Lung (tissue), 12 donors: ENCODE results near the gene TLR1. TPM values are rescaled to one million over a fixed set of nuclear protein-coding genes. Genes with fewer than 3 reads are reported as not detected.

Source experiments
- ATAC-seq: fragments of 200-7000 bp; cut with Tn5 transposase; one replicate; pipeline ENCODE4 v1.9.1; 2020; ENCODE audit warnings: moderate number of reproducible peaks; ENCODE audit not compliant: insufficient read depth, low FRiP score
- DNase-seq, 3 donors: peaks; one replicate each; pipeline ENCODE4 v3.0.0-alpha.2; 2013 to 2017
- H3K27ac ChIP-seq, 2 donors: one replicate each; pipeline ENCODE4 v1.5.1; 2013; ENCODE audit warnings: mild to moderate bottlenecking in 2 of 2, moderate library complexity in 2 of 2, control low read depth in 1 of 2, inconsistent platforms in 1 of 2, low read depth in 1 of 2, low read length in 1 of 2
- H3K27me3 ChIP-seq, 3 donors: one replicate each; pipeline ENCODE4 v1.5.1; 2013; ENCODE audit warnings: low read length in 2 of 3; ENCODE audit not compliant: control insufficient read depth in 3 of 3, insufficient read depth in 3 of 3
- H3K36me3 ChIP-seq, 4 donors: one replicate each; pipeline ENCODE4 v1.5.1; 2013; ENCODE audit warnings: low read length in 4 of 4, mild to moderate bottlenecking in 1 of 4, moderate library complexity in 1 of 4; ENCODE audit not compliant: control insufficient read depth in 4 of 4, insufficient read depth in 4 of 4
- H3K4me1 ChIP-seq, 5 donors: one replicate each; pipeline ENCODE4 v1.5.1; 2013; ENCODE audit warnings: low read length in 5 of 5, mild to moderate bottlenecking in 2 of 5, moderate library complexity in 1 of 5; ENCODE audit not compliant: control insufficient read depth in 5 of 5, insufficient read depth in 5 of 5
- H3K4me3 ChIP-seq: one replicate; pipeline ENCODE4 v1.5.1; 2013; ENCODE audit warnings: mild to moderate bottlenecking, control low read depth, moderate library complexity
- H3K9ac ChIP-seq, 2 donors: one replicate each; pipeline ENCODE4 v1.5.1; 2013; ENCODE audit warnings: low read length in 2 of 2, control low read depth in 1 of 2; ENCODE audit not compliant: insufficient read depth in 1 of 2
- H3K9me3 ChIP-seq, 4 donors: one replicate each; pipeline ENCODE4 v1.5.1; 2013; ENCODE audit warnings: low read length in 3 of 4, mild to moderate bottlenecking in 1 of 4, moderate library complexity in 1 of 4; ENCODE audit not compliant: control insufficient read depth in 4 of 4, insufficient read depth in 3 of 4
- WGBS, 2 donors: extraction: QIAGEN DNeasy Blood & Tissue Kit; methylation state at CpG; one replicate each; pipeline ENCODE4 v1.1.7; 2013; 5-methylcytosine and 5-hydroxymethylcytosine counted together
- polyA plus RNA-seq, 2 donors: library from polyadenylated mRNA; stranded (reverse); fragments of 200-250 nt; gene quantifications; one replicate each; pipeline ENCODE4 v1.2.1, GENCODE V29; 2013
- total RNA-seq, 2 donors: library from RNA; depleted of rRNA in 1 of 2; stranded (reverse); fragments of >200 nt in 1 of 2; gene quantifications; one replicate each; pipeline ENCODE4 v1.2.1, GENCODE V29; 2014 to 2021
- TF ChIP-seq, protein P1 (sequence below): IDR thresholded peaks from 2 replicates; pipeline ENCODE4 v1.5.1; 2012; ENCODE audit warnings: mild to moderate bottlenecking; ENCODE audit errors: control extremely low read depth, extremely low read depth
- donor health status: control.
- donor health status: control.
- donor health status: Bipolar disorder and iron deficiency.
- donor health status: healthy.
- donor health status: DM: yes; HTN: yes; CAD: no.

TLR1 gene
- total and polyA plus RNA-seq, 4 donors: 2.4 to 31.4 (median 25.3) TPM

DNA sequence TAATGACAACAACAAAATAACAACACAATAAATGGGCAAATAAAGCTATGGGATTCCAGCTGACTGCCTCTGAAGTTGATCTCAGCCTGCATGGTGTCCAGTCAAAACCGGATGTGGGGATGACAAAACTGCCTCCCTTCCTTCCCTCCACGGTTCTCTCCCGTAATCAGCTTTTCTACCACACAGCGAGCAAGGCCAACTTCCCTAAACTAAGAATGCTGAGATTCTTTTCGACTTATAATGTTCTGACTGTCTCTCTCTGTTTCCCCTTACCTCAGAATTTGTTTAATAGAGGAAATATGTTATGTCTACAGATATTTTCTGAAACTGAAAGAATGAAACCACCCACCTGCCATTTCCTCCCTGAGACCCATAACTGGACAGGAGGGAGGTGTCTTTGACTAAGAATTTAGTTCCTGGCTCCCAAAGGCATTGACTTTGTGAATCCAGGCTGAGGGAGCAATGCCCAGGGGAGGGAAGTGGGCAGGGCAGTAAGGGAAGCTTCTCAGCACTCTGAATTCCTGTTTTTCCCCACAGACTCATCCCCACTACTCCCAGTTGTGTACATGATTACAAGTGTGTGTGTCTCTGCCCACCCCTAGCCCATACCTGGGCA lies 1.0 kb upstream of the TLR1 start:
- DNase-seq: peak in 1 of 3 donors; percentile 27
- H3K9ac ChIP-seq: no peak overlapping the region
- no peaks in the 10 kb centered on the region for H3K27me3 ChIP-seq
- peak overlapping the region; percentile 33 to 85 for H3K27ac ChIP-seq
- TF ChIP-seq, protein P1, sequence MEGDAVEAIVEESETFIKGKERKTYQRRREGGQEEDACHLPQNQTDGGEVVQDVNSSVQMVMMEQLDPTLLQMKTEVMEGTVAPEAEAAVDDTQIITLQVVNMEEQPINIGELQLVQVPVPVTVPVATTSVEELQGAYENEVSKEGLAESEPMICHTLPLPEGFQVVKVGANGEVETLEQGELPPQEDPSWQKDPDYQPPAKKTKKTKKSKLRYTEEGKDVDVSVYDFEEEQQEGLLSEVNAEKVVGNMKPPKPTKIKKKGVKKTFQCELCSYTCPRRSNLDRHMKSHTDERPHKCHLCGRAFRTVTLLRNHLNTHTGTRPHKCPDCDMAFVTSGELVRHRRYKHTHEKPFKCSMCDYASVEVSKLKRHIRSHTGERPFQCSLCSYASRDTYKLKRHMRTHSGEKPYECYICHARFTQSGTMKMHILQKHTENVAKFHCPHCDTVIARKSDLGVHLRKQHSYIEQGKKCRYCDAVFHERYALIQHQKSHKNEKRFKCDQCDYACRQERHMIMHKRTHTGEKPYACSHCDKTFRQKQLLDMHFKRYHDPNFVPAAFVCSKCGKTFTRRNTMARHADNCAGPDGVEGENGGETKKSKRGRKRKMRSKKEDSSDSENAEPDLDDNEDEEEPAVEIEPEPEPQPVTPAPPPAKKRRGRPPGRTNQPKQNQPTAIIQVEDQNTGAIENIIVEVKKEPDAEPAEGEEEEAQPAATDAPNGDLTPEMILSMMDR: no peak
- WGBS, 2 donors: 15 to 25% methylated on average over 5 of the region's 5 CpGs
- H3K4me1 ChIP-seq: peaks cover 0 to 5% (median 0%) of the 10 kb centered on the region in 5 donors
- no peaks in the 10 kb centered on the region for H3K36me3 ChIP-seq
- H3K4me3 ChIP-seq: no peak overlapping the region
- H3K9me3 ChIP-seq: peaks cover 0 to 2% (median 0%) of the 10 kb centered on the region in 4 donors
- peak; percentile 78 for ATAC-seq

- Histone ChIP-seq H3K9ac (peak overlapping the region in 1 of 2 donors; percentile 4), H3K27me3 (no peaks in the 10 kb centered on the region), H3K36me3 (peaks cover 0 to 5% (median 1%) of the 10 kb centered on the region in 4 donors), H3K9me3 (peaks cover 0 to 2% (median 0%) of the 10 kb centered on the region in 4 donors), H3K4me1 (peaks cover 0 to 5% (median 0%) of the 10 kb centered on the region in 5 donors), H3K27ac (peak overlapping the region; percentile 4 to 67), H3K4me3 (peak overlapping the region; percentile 16)
- TF ChIP-seq, protein P1: no peak
- DNase-seq (peak in 1 of 3 donors; percentile 70), ATAC-seq (no peak)
- WGBS, 2 donors: 20 to 24% methylated on average over 6 of the region's 6 CpGs
Measured at GRCh38 chr4:38803833-38804653, 548 bp downstream of the TLR1 start.

DNA sequence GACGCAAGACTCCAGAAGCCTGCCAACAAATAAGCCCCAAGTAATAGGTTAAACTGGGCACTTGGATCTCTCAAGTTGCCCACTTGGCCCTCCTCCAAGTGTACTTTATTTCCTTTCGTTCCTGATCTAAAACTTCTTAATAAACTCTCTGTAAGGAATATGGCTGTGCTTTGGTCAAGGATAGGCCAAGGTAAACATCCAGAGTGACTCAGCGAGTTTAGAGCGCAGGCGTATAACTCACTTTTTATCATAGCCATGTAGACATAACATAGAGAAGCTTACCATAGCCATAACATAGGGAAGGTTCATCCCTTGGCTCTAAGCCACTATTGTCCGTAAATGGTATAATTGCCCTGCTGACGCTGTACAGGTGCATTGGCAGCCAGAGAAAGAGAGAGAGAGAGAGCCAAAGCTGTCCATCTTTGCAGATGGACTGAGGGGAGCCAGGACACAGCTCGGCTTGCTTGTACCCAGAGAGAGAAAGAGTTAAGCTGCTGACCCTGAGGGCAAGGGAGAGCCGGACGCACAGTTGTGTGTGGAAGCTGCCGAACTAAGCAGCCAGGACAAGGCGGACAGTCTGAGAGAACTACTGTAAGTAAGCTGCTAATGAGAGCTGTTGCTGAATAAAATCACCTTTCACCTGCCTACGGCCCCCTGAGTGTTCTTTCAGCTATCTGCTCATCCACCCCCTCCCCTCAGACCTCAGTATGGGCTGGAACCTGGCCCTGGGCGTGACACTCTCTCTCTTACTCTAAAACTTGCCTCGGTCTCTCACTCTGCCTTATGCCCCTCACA lies 1.8 kb downstream of the TLR1 start:
- WGBS, 2 donors: 88 to 96% methylated on average over 15 of the region's 15 CpGs
- Histone ChIP-seq H3K36me3 (peaks cover 0 to 5% (median 3%) of the 10 kb centered on the region in 4 donors), H3K4me1 (peaks cover 0 to 5% (median 0%) of the 10 kb centered on the region in 5 donors), H3K27ac (no peak overlapping the region), H3K4me3 (no peak overlapping the region), H3K27me3 (no peaks in the 10 kb centered on the region), H3K9me3 (peaks cover 0 to 2% (median 0%) of the 10 kb centered on the region in 4 donors), H3K9ac (no peak overlapping the region)
- ATAC-seq: no peak
- no peak for DNase-seq
- TF ChIP-seq, protein P1: no peak
